NCI-H2029 (cell line): Measurements from ENCODE around the gene NEDD4L.
"Not testable (repeated sequence)": the region's sequence is repeated elsewhere in the genome, so short reads cannot be mapped to it uniquely, and the experiment has no call there.

Source experiments
- DNase-seq: peaks from one replicate; lab custom pipeline; 2025; lab: John Stamatoyannopoulos, UW

Gene NEDD4L

GRCh38 chr18:58156516-58156915 lies 112.5 kb downstream of the NEDD4L start:
- no peak for DNase-seq

GRCh38 chr18:58157237-58157636 lies 113.2 kb downstream of the NEDD4L start:
- DNase-seq: no peak

- DNase-seq: no peak
These were observed 114.0 kb downstream of the NEDD4L start for GRCh38 chr18:58158008-58158407.

- no peak for DNase-seq
These were observed 114.4 kb downstream of the NEDD4L start for GRCh38 chr18:58158459-58158858.

GRCh38 chr18:58161659-58162058 lies 117.6 kb downstream of the NEDD4L start:
- DNase-seq: peak; percentile 17

- no peak for DNase-seq
These were observed 118.1 kb downstream of the NEDD4L start for GRCh38 chr18:58162127-58162526.

- DNase-seq: no peak
These were observed 119.1 kb downstream of the NEDD4L start for GRCh38 chr18:58163004-58163590.

GRCh38 chr18:58166278-58166844 lies 122.3 kb downstream of the NEDD4L start:
- no peak for DNase-seq

GRCh38 chr18:58167073-58167472 lies 123.0 kb downstream of the NEDD4L start:
- DNase-seq: no peak

- DNase-seq: no peak
These were observed 124.2 kb downstream of the NEDD4L start for GRCh38 chr18:58168221-58168620.

GRCh38 chr18:58168993-58169392 lies 125.0 kb downstream of the NEDD4L start:
- DNase-seq: no peak

- no peak for DNase-seq
These were observed 125.4 kb downstream of the NEDD4L start for GRCh38 chr18:58169472-58169871.

GRCh38 chr18:58170036-58170435 lies 126.0 kb downstream of the NEDD4L start:
- not testable (repeated sequence) for DNase-seq

GRCh38 chr18:58172031-58172430 lies 128.0 kb downstream of the NEDD4L start:
- no peak for DNase-seq

- DNase-seq: no peak
These were observed 130.3 kb downstream of the NEDD4L start for GRCh38 chr18:58174285-58174684.

- DNase-seq: no peak
These were observed 131.2 kb downstream of the NEDD4L start for GRCh38 chr18:58175122-58175785.

GRCh38 chr18:58175786-58176176 lies 131.8 kb downstream of the NEDD4L start:
- no peak for DNase-seq

- no peak for DNase-seq
These were observed 133.1 kb downstream of the NEDD4L start for GRCh38 chr18:58177004-58177717.

- no peak for DNase-seq
These were observed 134.0 kb downstream of the NEDD4L start for GRCh38 chr18:58177896-58178470.

GRCh38 chr18:58178511-58178910 lies 134.5 kb downstream of the NEDD4L start:
- no peak for DNase-seq

GRCh38 chr18:58180172-58180571 lies 136.1 kb downstream of the NEDD4L start:
- DNase-seq: no peak

GRCh38 chr18:58180738-58181353 lies 136.8 kb downstream of the NEDD4L start:
- peak; percentile 33 for DNase-seq
